GM19452 (cell line): ENCODE data around the gene CD151.

Source experiments
- ATAC-seq: cut with Tn5 transposase; IDR thresholded peaks from one replicate; pipeline ENCODE4 v1.9.1; 2021; ENCODE audit not compliant: unreplicated experiment

CD151 gene

GRCh38 chr11:869399-870126 is 36.8 kb downstream of the CD151 start:
- ATAC-seq, result no peak

DNA sequence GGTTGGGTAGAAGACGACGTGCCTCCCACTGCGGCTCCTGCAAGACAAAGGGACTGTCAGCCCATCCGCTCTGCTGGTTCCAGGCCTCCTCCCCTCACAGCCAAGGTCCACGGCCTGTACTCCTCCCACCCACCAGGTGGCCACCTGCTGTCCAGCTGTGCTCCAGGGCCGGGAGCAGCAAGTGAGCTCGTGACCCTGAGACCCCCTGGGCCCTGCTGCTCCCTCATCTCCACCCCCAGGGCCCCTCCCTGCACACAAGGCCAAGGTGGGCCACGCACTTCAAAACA is 37.3 kb downstream of the CD151 start:
- no peak for ATAC-seq

DNA sequence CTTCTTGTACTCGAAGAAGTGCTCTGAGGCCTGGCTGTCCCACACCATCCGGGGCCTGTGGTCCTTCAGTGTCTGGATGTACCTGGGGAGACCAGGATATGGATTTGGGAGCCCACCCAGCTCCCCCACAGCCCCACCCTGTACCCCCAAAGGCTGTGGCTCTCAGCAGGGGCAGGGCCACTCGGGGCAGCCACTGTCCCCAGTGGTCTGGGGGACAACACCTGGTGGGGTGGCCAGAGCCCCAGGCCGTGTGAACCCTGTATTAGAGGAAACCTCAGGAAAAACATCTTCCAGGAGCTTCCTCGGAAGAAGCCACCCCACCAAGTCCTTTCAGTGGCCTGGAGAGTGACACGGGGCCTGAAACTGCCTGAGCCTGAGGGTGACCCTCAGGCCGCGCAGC is 37.7 kb downstream of the CD151 start:
- no peak for ATAC-seq

DNA sequence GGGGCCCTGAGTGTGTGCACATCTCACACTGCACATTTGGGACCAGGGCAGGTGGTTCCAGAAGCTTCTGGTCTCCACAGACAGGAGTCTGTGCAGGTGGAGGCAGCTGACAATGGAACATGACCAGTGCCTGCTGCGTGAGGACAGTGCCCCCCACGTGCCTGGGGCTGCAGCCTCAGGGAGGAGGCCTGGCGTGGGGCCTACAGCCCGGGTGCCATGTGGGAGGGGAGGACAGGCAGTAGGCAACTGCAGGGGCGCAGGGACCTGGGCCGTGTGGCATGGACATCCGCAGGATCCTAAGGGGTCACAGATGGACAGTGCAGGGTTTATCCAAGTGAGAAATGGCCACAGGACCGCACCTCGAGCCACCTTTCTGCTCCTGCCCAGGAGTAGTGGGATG is 38.7 kb downstream of the CD151 start:
- ATAC-seq, result no peak

DNA sequence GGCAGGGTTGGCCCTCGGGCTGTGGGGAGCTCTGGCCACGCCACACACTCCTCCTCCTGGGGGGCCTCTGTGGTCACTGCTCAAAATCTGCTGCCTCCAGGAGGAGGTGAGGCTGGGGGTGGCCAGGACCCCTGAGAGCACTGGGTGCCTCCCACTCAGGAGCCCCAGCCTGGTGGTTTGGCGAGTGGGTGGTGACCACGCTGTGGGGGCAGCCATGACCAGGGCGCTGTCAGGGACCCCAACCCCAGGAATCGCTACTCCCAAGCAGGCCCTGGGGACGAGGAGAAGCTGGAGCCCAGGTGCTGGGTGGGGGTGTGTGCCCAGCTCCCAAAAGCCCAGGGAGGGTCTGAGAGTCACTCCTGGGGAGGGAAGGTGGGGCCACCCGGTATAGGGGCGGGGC is 40.0 kb downstream of the CD151 start:
- no peak for ATAC-seq

- ATAC-seq, result no peak
These were observed 41.0 kb downstream of the CD151 start for GRCh38 chr11:873706-874105.

DNA sequence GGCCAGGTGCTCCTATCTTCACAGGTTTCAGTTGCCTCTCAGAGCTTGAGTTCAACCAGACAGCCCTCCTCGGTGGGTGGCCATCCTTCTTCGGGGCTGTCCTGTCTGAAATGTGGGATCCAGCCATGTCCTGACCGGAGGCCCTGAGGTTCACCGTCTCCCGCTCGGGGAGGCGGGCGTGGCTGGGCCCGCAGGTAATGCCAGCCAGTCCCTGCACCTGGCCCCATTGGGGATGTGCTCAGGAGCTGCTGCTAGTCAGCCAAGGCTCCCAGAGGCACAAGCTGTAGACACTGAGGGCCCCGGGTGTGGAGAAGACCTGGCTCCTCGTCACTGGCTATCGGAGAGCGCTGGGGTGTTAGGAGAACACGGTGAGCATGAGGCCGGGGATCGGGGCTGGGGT is 42.5 kb downstream of the CD151 start:
- no peak for ATAC-seq

DNA sequence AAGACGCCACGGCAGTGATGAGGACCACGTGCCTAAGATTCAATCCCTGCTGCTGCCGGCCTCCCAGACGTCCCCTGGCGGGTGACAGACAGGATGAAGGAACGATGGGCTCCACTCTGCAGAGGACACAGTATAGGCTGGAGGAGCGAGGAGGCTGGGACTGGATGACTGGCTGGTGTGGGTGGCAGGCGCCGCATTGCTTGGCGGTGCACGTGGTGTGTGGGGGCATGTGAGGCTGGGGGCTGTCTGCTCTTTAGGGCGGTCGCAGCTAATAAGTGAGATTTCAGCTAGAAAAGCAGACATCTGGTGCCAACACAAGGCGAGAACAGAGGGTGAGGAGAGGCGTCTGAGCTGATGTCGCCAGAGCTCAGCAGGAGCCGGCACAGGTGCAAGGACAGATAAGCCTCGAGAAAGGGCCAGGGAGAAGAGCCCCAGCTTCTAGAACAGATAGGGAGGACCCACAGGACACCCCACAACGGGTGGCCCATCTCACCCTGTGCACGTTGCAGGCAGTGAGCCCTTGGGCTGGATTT is 43.1 kb downstream of the CD151 start:
- ATAC-seq, result no peak

DNA sequence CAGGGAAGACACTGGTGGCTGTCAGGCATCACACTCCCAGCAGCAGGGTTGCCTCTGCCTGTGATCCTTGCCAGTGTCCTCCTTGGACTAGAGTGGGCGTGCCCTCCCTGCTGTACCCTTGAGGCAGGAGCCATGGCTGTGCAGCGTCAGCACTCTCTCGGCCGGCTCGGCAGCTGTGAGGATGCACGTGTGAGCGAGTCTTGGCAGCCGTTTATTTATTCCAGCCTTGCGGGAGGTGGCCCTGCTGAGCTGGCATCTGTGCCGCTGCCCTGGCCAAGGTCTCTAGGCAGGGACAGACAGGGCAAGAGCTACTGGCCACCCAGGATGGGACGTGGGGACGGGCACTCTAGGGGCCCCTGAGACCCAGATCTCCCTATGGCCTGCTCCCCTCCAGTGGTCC is 43.8 kb downstream of the CD151 start:
- ATAC-seq, result no peak

DNA sequence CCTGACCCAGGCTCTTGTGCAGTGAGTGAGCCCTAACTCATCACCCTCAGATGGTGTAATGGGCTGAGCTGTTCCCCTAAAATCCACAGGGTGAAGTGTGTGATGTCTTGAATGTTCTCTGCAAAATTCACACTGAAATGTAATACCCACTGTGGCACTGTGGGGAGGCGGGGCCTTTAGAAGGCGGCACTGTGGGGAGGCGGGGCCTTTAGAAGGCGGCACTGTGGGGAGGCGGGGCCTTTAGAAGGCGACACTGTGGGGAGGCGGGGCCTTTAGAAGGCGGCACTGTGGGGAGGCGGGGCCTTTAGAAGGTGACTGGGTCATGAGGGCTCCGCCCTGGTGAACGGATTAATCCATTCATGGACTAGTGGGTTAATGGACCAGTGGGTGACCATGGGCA is 44.8 kb downstream of the CD151 start:
- ATAC-seq, result no peak

DNA sequence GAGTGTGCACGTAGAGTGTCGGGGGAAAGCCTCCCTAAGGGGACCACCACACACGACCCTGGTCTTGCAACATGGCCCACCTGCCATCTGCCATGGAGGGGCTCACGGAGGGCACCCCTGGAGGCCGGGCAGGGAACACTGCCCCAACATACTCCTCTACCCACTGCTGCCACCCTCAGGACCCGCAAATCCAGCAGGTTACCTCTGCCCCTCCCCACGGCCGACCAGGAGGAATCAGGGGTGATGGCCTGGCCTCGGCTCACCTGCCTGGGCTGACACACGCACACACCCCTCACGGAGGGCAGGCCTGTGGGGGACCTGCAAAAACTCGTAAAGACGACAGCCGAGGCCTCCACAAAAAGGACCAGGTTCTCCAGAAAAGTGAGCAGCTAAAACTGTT is 47.7 kb downstream of the CD151 start:
- no peak for ATAC-seq

DNA sequence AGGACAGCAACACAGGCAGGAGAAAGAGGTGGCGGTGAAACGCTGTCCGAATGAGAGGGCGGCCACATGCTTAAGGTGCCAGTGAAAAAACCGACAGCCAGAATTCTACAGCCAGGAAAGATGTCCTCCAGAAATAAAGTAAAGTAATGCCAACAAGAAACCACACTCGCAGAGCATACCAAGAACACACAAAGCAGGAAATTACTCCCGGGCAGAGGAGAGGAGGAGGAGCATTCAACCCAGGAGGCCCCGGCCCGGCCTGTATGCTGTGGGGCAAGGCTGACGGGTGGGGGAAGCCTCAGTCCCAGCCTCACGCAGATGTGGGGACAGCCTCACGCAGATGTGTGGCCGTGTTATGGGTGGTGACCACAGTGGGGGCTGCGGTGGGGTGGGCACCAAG is 49.8 kb downstream of the CD151 start:
- ATAC-seq, result no peak

DNA sequence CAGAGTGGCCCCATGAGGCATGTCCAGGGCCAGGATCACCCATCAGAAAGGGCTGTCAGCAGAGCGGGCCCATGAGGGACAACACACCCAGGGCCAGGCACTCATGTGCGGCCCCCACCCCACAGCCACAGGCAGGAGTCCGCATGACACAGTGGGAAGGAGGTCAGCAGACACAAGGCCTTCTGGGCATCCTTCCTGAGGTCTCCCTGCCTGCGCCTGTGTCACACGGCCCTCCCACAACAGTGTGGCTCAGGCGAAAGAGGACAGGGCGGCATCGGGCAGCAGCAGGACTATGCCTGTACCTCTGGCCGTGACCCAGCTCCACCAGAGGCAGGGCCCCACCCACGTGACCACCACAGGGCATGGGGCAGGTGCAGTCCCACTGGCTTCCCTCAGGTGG is 50.8 kb downstream of the CD151 start:
- no peak for ATAC-seq

GRCh38 chr11:884578-885070 is 51.9 kb downstream of the CD151 start:
- no peak for ATAC-seq

GRCh38 chr11:886568-886967 is 53.8 kb downstream of the CD151 start:
- ATAC-seq, result no peak

- no peak for ATAC-seq
These were observed 54.8 kb downstream of the CD151 start for GRCh38 chr11:887589-887988.
